Muscle layer of duodenum (tissue), 2 donors: ENCODE data around the gene CD59.
"Not testable (repeated sequence)": the region's sequence is repeated elsewhere in the genome, so short reads cannot be mapped to it uniquely, and the experiment has no call there.

ENCODE experiments used
- H3K27ac ChIP-seq: one replicate; pipeline ENCODE4 v1.7.0; 2013; ENCODE audit warnings: mild to moderate bottlenecking, low read length
- H3K27me3 ChIP-seq: one replicate; pipeline ENCODE4 v1.7.0; 2013; ENCODE audit warnings: low read depth, mild to moderate bottlenecking, control low read depth, low read length
- H3K36me3 ChIP-seq, 2 donors: one replicate each; pipeline ENCODE4 v1.7.0; 2013; ENCODE audit warnings: low read length in 2 of 2, control low read depth in 1 of 2, mild to moderate bottlenecking in 1 of 2; ENCODE audit not compliant: insufficient read depth in 2 of 2, control insufficient read depth in 1 of 2
- H3K4me1 ChIP-seq, 2 donors: one replicate each; pipeline ENCODE4 v1.7.0; 2013; ENCODE audit warnings: low read length in 2 of 2, mild to moderate bottlenecking in 2 of 2, control low read depth in 1 of 2, moderate library complexity in 1 of 2; ENCODE audit not compliant: insufficient read depth in 2 of 2, control insufficient read depth in 1 of 2
- H3K4me3 ChIP-seq, 2 donors: one replicate each; pipeline ENCODE4 v1.7.0; 2013; ENCODE audit warnings: low read length in 2 of 2, low read depth in 1 of 2, mild to moderate bottlenecking in 1 of 2
- H3K9me3 ChIP-seq, 2 donors: one replicate each; pipeline ENCODE4 v1.7.0; 2013; ENCODE audit warnings: low read length in 2 of 2, control low read depth in 1 of 2, mild to moderate bottlenecking in 1 of 2; ENCODE audit not compliant: control insufficient read depth in 1 of 2
- donor health status: healthy.

CD59 gene

DNA sequence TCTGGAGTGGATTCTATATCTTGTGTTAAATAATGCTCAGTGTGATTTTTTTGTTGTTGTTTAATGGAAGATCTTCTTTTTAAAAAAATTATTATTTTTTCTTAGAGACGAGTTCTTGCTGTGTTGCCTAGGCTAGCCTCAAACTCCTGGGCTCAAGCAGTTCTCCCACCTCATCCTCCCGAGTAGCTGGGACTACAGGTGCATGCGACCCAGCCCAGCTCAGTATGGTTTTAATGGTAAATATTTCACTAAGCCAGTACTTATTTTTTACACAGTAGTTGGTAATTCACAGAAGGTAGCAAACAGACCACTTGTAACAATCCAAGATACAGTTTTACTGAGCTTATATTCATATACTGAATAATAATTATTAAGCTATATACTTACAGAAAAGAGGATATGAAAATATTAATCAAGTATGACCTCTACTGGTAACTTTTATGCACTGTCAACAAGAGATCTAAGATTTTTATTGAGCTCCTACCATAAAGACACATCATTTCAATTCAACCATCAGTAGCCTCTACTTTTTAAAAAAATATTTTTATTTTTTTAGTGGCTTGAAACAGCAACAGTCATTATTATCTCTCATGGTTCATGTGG, 6.1 kb upstream of the CD59 start:
- peaks cover 1 to 4% of the 10 kb centered on the region in 2 donors for H3K4me1 ChIP-seq
- no peak overlapping the region for H3K27ac ChIP-seq
- no peak overlapping the region for H3K4me3 ChIP-seq
- H3K27me3 ChIP-seq = no peaks in the 10 kb centered on the region
- no peaks in the 10 kb centered on the region for H3K9me3 ChIP-seq
- H3K36me3 ChIP-seq = peaks cover 3 to 4% of the 10 kb centered on the region in 2 donors

DNA sequence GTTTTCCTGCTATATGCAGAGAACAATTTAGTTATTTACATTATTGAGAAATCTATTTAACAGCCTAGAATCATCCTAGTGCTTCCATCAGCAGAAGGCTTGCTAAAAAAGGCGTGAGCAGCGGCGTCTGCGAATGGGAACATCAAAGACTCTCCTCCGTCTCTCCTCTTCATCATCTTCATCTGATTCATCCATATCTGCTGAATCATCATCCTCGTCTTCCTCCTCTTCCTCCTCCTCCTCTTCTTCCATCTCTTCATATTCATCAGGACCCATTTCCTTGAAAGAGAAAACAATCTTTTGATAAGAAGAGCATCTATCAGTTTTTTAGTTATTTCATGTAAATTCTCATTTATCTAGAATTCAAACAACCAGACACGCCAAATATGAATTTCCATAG, 5.6 kb upstream of the CD59 start:
- Histone ChIP-seq H3K27ac (no peak overlapping the region), H3K36me3 (peaks cover 3 to 4% of the 10 kb centered on the region in 2 donors), H3K4me3 (no peak overlapping the region), H3K4me1 (peaks cover 3 to 9% of the 10 kb centered on the region in 2 donors), H3K27me3 (no peaks in the 10 kb centered on the region), H3K9me3 (no peaks in the 10 kb centered on the region)

DNA sequence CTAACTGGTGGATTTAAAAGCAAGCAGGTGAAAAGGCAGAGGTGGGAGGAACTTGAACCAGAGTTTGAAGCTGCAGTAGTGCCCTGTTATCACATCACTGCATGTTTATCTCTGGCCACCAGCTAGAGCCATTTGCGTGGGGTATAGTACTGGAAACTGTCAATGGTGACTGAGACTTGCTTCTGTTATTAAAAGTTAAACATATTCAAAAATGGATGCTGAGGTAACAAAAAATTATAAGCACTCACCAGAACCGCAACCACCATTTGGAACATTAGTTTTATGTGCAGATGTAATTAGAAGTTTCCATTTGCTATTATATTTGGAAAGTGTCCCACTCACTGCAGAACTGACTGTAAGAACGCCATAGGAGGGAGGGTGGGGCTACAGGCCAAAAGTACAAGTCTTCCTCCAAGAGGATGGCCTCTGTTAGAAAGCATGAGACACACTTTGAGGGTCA, 1.2 kb upstream of the CD59 start:
- Histone ChIP-seq H3K36me3 (no peaks in the 10 kb centered on the region), H3K4me1 (peaks cover 3 to 14% of the 10 kb centered on the region in 2 donors), H3K27ac (peak overlapping the region; percentile 54), H3K9me3 (no peaks in the 10 kb centered on the region), H3K4me3 (no peak overlapping the region), H3K27me3 (no peaks in the 10 kb centered on the region)

DNA sequence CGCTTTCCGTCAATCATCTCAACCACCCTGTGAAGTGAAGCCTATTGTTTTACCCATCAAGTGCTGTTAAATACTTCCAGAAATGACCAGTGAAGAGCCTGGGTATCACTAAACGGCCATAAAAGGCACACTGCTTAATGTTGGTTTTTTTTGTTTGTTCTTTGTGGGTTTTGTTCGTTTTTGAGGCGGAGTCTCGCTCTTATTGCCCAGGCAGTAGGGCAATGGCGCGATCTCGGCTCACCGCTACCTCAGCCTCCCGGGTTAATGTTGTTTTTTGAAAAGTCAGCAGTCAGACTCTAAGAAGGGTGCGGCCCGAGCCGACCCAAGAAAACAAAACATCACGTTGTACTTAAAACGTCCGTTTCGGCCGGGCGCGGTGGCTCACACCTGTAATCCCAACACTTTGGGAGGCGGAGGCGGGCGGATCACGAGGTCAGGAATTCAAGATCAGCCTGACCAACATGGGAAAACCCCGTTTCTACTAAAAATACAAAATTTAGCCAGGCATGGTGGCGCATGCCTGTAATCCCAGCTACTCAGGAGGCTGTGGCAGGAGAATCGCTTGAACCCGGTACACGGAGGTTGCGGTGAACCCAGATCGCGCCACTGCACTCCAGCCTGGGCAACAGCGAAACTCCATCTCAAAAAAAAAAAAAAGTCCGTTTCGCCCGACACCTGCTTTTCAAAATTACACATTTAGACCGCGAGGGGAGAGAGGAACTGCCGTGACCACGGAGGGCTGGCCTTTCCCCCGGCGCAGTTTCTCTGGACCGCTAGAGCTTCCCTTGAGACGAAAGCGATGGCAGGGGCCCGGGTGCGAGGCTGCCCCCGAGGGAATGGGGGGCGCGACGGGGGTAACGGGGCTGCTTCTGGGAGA, 714 bp downstream of the CD59 start:
- Histone ChIP-seq H3K4me3 (peak overlapping the region; percentile 84 to 89), H3K27ac (peak overlapping the region; percentile 71), H3K27me3 (no peaks in the 10 kb centered on the region), H3K9me3 (no peaks in the 10 kb centered on the region), H3K36me3 (no peaks in the 10 kb centered on the region), H3K4me1 (peaks cover 3 to 14% of the 10 kb centered on the region in 2 donors)

DNA sequence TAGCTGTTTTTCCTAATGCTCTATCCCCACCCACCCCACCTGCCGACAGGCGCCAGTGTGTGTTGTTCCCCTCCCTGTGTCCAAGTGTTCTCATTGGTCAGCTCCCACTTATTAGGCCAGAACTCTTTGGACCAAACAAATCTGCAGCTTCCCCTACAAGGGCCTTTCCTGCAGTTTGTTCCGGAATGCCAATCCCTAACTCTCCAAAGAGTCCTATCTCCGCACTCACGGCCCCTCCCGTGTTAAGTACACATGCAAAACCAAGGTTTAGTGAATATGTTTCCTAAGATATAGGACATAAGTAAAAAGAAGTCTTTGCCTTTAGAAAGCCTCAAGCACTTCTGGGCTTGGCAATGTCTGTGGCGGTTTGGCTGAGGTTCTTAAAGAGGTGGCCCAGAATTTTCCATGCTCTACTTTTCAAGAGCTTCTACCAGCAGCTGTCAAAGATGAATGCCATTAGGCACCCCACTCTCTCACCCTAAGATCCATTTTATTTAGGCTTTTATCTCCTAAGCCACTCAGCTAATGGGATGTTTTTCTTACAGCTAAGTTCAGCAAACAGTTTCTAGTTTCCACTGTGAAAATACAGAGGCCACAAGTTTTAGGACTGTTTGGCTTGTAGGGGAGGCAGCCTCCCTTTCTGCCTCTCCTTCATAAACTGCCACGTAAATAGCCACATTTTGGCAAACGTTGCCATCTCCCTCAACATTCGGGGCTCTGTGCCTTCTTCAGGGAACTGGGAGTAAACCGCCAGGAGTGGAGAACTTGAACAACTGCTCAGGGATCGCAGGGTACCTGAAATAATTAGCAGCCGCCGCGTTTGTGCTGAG, 1.6 kb downstream of the CD59 start:
- H3K9me3 ChIP-seq = no peaks in the 10 kb centered on the region
- H3K4me1 ChIP-seq = peaks cover 3 to 17% of the 10 kb centered on the region in 2 donors
- H3K27me3 ChIP-seq = no peaks in the 10 kb centered on the region
- H3K4me3 ChIP-seq = peak overlapping the region; percentile 84 to 89
- H3K27ac ChIP-seq = peak overlapping the region; percentile 71
- H3K36me3 ChIP-seq = no peaks in the 10 kb centered on the region

DNA sequence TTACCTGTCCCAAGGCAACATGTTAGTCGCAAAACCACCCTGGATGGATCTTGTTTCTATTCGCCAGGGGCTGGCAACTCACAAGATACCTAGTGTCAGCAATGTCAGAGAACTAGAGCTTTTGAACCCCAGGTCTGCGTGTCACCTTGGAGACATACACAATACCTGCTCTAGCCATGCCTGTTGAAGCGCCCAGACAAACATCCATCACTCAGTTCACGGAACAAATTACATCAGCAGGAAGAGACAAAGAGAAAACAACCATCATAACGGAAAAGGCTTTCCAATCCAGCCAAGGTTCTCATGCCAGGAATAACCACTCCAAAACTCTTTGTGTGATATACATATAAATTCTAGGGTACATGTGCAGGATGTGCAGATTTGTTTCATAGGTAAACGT, 2.2 kb downstream of the CD59 start:
- no peaks in the 10 kb centered on the region for H3K27me3 ChIP-seq
- peak overlapping the region; percentile 84 to 89 for H3K4me3 ChIP-seq
- no peaks in the 10 kb centered on the region for H3K9me3 ChIP-seq
- H3K27ac ChIP-seq = peak overlapping the region; percentile 71
- peaks cover 3 to 17% of the 10 kb centered on the region in 2 donors for H3K4me1 ChIP-seq
- no peaks in the 10 kb centered on the region for H3K36me3 ChIP-seq

DNA sequence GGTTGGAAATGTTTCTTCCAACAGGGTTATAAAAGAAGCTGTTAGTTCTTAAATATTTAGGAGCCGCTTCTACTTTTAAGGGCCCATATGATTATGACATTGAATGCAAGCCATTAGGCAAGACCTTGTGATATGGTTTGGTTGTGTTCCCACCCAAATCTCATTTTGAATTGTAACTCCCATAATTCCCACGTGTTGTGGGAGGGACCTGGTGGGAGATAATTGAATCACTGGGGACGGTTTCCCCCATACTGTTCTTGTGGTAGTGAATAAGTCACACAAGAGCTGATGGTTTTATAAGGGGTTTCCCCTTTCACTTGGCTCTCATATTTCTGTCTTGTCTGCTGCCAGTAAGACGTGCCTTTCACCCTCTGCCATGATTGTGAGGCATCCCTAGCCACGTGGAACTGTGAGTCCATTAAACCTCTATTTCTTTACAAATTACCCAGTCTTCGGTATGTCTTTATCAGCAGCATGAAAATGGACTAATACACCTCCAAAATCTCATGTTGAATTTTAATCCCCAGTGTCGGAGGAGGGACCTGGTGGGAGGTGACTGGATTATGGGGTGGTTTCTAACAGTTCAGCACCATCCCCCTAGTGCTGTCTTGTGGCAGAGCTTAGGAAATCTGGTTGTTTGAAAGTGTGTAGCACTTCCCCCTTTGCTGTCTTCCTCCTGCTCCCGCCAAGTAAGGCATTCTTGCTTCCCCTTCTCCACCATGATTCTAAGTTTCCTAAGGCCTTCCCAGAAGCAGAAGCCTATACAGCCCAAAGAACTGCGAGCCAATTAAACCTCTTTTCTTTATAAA, 4.3 kb downstream of the CD59 start:
- H3K27ac ChIP-seq = peak overlapping the region; percentile 61
- no peaks in the 10 kb centered on the region for H3K36me3 ChIP-seq
- no peaks in the 10 kb centered on the region for H3K27me3 ChIP-seq

DNA sequence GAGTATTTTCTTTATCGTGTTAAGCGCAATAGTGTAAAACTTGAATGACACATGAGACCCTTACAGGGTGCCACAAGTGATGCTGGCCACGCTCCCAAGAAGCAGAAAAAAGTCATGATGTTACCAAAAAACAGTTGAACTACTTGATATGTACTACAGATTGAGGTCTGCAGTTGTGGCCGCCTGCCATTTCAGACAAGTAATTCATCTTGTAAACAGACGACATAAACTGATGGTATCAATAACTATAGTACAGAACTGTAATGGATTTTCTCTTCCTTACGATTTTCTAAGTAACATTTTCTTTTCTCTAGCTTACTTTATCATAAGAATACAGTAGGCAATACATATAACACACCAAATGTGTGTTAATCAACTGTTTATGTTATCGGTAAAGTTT, 5.5 kb downstream of the CD59 start:
- H3K36me3 ChIP-seq = no peaks in the 10 kb centered on the region
- no peak overlapping the region for H3K27ac ChIP-seq
- H3K4me3 ChIP-seq = no peak overlapping the region
- H3K27me3 ChIP-seq = no peaks in the 10 kb centered on the region
- H3K9me3 ChIP-seq = no peaks in the 10 kb centered on the region
- H3K4me1 ChIP-seq = peaks cover 0 to 3% of the 10 kb centered on the region in 2 donors

More for the DNA sequence above, 4.3 kb downstream of the CD59 start:
- Histone ChIP-seq H3K4me3 (no peak overlapping the region), H3K4me1 (peaks cover 0 to 9% of the 10 kb centered on the region in 2 donors), H3K9me3 (no peaks in the 10 kb centered on the region)

DNA sequence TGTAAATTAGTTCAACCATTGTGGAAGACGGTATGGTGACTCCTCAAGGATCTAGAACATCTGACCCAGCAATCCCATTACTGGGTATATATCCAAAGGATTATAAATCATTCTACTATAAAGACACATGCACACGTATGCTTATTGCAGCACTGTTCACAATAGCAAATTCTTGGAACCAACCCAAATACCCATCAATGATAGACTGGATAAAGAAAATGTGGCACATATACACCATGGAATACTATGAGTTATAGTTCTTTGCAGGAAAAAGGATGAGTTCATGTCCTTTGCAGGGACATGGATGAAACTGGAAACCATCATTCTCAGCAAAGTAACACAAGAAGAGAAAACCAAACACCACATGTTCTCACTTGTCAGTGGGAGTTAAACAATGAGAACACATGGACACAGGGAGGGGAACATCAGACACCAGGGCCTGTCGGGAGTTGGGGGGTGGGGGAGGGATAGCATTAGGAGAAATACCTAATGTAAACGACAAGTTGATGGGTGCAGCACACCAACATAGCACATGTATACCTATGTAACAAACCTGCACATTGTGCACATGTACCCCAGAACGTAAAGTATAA, 7.1 kb downstream of the CD59 start:
- not testable (repeated sequence) for H3K36me3 ChIP-seq, H3K27me3 ChIP-seq, H3K9me3 ChIP-seq, H3K4me3 ChIP-seq, H3K27ac ChIP-seq
- peaks cover 13 to 17% of the 10 kb centered on the region in 2 donors for H3K4me1 ChIP-seq

DNA sequence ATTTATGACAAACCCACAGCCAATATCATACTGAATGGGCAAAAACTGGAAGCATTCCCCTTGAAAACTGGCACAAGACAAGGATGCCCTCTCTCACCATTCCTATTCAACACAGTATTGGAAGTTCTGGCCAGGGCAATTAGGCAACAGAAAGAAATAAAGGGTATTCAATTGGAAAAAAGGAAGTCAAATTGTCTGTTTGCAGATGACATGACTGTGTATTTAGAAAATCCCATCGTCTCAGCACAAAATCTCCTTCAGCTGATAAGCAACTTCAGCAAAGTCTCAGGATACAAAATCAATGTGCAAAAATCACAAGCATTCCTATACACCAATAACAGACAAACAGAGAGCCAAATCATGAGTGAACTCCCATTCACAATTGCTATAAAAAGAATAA, 8.7 kb downstream of the CD59 start:
- not testable (repeated sequence) for H3K9me3 ChIP-seq, H3K4me3 ChIP-seq, H3K36me3 ChIP-seq, H3K27ac ChIP-seq, H3K27me3 ChIP-seq
- peaks cover 25 to 33% of the 10 kb centered on the region in 2 donors for H3K4me1 ChIP-seq
